GM18526 (cell line): ENCODE measurements around the gene PRTG.

Source experiments
- POLR2A ChIP-seq: IDR thresholded peaks from 3 replicates; pipeline ENCODE4 v1.6.1; 2011; ENCODE audit not compliant: insufficient read length; ENCODE audit errors: extremely low read depth

The PRTG gene

DNA sequence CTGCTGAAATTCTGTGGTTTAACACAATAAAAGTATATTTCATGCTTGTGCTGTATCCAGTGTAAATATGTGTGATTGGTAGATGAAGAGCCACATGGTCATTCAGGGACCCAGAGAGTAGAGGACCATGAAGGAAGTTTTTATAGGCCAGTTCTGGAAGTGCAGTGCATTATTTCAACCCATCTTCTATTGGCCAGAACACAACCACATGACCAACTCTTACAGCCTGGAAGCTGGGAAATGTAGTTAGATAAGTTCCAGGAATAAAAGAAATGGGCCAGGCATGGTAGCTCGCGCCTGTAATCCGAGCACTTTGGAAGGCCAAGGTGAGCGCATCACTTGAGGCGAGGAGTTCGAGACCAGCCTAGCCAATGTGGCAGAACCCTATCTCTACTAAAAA lies 21.4 kb upstream of the PRTG start:
- TF ChIP-seq POLR2A: no peak

DNA sequence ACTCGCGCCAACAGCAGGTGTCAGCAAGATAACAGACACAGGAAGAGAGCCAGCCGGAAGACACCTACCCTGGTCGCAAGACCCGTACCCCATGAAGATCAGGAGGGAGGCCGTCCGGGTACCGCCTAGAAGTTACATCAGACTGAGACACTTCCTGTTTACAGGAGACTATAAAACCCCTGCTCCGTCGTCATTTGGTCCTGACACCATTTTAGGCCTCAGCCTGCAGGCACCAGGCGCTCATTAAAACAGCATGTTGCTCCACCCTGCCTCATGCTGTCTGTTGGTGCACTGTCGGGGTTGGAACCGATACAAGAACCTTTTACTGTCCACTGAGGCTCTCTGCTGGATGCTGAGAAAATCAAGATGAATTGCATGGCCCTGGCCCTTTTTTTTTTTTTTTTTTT lies 15.6 kb upstream of the PRTG start:
- TF ChIP-seq POLR2A: no peak

DNA sequence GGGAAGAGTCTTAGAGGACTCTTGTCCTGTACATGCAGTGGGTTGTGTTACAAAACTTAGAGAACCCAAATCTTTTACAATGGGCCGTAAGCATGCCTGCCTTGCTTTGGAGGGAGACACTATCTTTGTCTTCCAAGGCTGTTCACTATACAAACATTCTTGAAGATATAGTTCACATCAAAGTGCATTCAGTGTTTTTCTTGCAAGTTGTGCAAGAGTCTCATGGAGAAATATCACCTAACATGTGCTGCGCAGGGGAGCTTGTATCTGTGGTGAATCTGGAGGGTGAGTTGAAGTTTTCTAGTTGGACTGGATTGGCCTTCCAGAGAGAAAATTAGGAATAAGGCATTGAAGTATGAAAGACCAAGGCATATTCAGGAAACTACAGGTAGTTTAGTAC lies 7.8 kb upstream of the PRTG start:
- no peak for TF ChIP-seq POLR2A

DNA sequence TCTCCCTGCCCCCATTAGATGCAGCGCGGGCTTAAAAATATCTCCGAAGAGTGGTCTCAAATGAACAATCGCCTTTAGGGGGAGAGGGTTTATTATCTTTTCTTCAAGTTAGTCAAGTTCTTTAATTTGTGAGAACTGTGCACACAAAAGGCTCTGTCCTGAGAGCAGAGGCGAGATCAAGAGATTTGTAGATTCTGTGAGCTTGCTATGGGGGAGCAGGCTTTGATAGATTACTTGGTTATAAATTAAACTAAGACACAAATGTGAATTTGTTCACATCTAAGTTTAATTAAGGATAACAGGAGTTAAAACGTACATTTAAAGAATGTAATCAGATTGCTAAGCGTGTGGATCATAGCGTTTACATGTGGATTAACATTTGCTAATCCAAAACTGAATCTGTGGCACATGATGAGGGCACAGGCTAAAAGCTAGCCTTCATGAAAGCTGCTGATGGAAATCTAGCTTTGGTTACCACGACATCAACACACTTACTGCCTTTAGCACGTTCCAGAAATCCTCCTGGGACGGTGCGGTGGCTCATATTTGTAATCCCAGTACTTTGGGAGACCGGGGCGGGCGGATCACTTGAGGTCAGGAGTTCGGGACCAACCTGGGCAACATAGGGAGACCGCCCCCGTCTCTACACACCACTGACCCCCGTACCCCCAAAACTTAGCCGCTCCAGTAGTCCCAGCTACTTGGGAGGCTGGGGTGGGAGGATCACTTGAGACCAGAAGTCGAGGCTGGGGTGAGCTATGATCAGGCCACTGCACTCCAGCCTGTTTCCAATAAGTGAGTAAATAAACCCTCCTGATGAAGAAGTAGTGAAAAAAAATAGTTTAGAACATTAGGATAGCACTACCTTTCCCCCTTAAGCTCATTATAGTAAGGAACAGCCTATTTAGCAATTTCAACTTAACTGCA lies 1.0 kb upstream of the PRTG start:
- TF ChIP-seq POLR2A: no peak

GRCh38 chr15:55742498-55742926 lies 440 bp downstream of the PRTG start:
- TF ChIP-seq POLR2A: no peak

- TF ChIP-seq POLR2A: no peak
These were observed 987 bp downstream of the PRTG start for GRCh38 chr15:55741833-55742497.

DNA sequence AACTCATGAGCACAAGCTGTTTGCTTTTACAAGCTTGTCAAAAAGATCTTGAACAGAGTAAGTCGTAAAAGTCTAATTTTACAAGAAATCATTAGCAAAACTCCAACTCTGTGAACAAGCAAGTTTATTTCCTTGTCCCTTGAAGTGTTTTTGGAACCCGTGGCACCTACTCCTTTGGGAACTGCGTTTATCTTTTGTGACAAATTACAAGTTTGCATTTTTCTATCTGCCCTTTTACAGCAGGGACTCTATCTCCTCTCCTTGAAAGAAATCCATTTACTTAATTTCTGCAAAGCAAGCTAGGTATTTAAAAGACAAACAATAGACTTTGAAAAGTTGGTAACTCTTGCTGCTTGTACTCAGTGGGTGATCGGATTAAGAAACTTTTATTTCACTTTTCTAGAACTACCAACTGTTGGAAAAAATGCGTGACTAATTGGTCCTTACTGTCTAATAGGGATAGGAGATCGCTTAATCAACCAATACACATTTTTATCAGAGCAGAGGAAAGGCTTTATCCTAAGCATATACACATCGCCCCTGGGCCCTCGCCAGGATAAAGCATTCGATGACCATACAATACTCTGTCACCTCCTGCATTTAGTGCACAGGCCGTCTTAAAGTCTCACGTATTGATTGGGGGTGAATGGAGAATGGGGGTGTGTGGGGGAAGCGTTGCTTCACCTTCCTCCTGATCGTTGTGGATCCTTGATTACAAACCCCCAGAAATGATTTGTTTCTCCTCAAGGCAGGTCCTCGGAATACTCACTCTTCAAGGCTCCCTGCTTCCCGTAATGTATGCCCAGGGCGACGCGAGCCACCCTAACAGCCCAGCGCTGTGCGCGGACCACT lies 1.7 kb downstream of the PRTG start:
- TF ChIP-seq POLR2A: no peak

DNA sequence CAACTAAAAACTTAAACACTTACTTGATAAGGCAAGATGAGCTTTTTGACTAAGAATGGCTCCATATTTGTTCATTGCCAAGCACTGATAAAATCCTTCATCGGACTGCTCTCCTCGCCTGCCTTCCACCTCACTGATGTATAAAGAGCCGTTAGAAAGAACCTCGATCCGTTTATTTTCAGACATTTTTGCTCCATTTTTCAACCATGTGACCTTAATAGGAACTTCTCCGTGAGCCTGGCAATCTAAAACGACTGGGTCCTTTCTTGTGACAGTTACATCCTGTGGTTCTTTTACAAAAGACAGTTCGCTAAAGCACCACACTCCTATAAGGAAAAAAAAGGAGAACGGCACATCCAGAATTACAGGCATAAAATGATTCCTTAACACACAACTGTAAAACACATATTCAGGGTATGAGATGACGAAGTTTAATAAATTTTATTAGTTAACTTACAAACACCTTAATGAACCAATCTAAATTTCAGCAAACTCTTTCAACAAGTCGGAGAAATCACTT lies 2.5 kb downstream of the PRTG start:
- TF ChIP-seq POLR2A: no peak

DNA sequence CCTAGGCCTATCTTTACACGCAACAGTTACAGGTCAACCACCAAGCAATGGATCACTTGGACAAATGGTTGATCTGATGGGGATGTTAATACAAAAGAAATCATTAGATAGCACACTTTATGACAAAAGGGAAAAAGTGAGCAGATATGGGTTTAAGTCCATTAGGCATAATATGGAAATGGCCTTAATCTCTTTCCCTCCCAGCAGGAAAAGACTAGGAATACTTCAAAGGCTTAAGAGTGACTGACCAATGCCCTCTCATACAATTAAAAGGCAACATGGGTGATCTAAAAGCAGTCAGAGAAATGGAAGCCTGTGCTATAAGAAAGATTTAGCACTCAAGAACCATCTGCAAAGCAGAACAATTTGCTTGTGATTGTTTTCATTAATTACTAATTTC lies 3.3 kb downstream of the PRTG start:
- TF ChIP-seq POLR2A: no peak

DNA sequence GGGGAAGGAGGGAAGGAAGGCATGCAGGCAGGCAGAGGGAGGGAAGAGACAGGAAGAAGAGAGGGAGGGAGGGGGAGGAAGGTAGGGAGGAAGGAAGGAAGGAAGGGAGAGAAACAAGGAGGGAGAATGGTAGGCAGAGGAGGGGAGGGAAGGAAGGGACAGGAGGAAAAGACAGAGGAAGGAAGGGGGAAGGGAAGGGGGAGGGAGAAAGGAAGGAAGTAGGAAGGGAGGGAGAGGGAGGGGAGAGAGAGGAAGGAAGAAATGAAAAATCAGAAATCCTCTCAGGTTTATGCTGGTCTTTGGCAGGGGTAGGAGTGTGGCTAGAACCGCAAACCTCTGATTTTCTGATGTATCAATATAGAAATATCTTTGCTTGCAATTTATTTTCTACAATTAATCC lies 4.2 kb downstream of the PRTG start:
- TF ChIP-seq POLR2A: no peak

- TF ChIP-seq POLR2A: no peak
These were observed 5.6 kb downstream of the PRTG start for GRCh38 chr15:55737373-55737772.

DNA sequence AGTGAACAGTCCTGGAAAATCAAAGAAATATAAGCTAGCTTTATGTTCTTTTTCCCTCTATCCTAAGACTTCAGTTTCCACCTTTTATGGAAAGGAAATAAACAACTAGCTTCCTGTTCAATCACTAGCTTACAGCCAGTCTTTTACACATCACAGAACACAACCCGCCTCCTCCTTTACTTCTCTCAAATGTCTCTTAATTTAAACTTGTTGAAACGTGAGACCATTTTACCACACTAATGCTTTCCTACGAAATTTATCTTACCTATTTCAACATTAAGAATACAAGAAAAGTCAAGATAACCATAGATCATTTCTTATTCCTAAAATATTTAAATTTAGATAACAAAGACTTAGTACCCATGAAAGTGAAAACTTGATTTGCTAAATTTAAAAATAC lies 6.2 kb downstream of the PRTG start:
- no peak for TF ChIP-seq POLR2A

- no peak for TF ChIP-seq POLR2A
These were observed 8.3 kb downstream of the PRTG start for GRCh38 chr15:55734641-55735040.

GRCh38 chr15:55721554-55722185 lies 21.3 kb downstream of the PRTG start:
- no peak for TF ChIP-seq POLR2A
